PC-3 (cell line): ENCODE results near the gene TBC1D12. TPM values are rescaled to one million over a fixed set of nuclear protein-coding genes. Genes with fewer than 3 reads are reported as not detected.

ENCODE experiments used
- ATAC-seq: fragments of 200-7000 bp; cut with Tn5 transposase; 2 replicates; pipeline ENCODE4 v1.9.1; 2020; ENCODE audit warnings: mild to moderate bottlenecking, moderate library complexity
- BruUV-seq: library from RNA; stranded (reverse); fragments of 400-500 nt; replicated peaks from 2 replicates; lab custom pipeline; 2021; lab: Mats Ljungman, UMichigan
- CTCF ChIA-PET: fragments of 300-600 bp; sonication (Branson Sonifier 250); formaldehyde crosslinking; loops from one replicate; lab custom pipeline; 2022; ENCODE audit warnings: antibody characterized with exemption; lab: Charles Lee
- POLR2A ChIA-PET: fragments of 300-600 bp; sonication (Branson Sonifier 250); formaldehyde crosslinking; loops from one replicate; lab custom pipeline; 2022; ENCODE audit warnings: antibody characterized with exemption; ENCODE audit not compliant: unreplicated experiment; lab: Charles Lee
- DNase-seq: peaks from one replicate; pipeline ENCODE4 v3.0.0-alpha.2; 2015
- H2AFZ ChIP-seq: fragments of 300-600 bp; sonication (generic); 2 replicates; pipeline ENCODE4 v1.6.0; 2016; ENCODE audit warnings: antibody characterized with exemption, low read length
- H3F3A ChIP-seq: fragments of 300-600 bp; sonication (generic); one replicate; pipeline ENCODE4 v1.6.0; 2017; ENCODE audit warnings: antibody characterized with exemption, low read length, control low read depth, mild to moderate bottlenecking; ENCODE audit not compliant: unreplicated experiment
- H3K27ac ChIP-seq: fragments of 300-600 bp; sonication (generic); 2 replicates; pipeline ENCODE4 v1.5.1; 2016; ENCODE audit warnings: mild to moderate bottlenecking, low read length
- H3K27me3 ChIP-seq: fragments of 300-600 bp; sonication (generic); 2 replicates; pipeline ENCODE4 v1.6.1; 2016; ENCODE audit warnings: low read length, mixed read lengths
- H3K36me3 ChIP-seq: fragments of 300-600 bp; sonication (generic); 2 replicates; pipeline ENCODE4 v1.6.1; 2016; ENCODE audit warnings: low read depth, mixed run types, low read length, mixed read lengths
- H3K4me1 ChIP-seq: fragments of 300-600 bp; sonication (generic); 2 replicates; pipeline ENCODE4 v1.5.1; 2016; ENCODE audit warnings: low read length; ENCODE audit not compliant: insufficient read depth
- H3K4me2 ChIP-seq: fragments of 300-600 bp; sonication (generic); 2 replicates; pipeline ENCODE4 v1.6.0; 2016; ENCODE audit warnings: low read length
- H3K4me3 ChIP-seq: fragments of 300-600 bp; sonication (generic); 2 replicates; pipeline ENCODE4 v1.5.1; 2016; ENCODE audit warnings: mild to moderate bottlenecking, low read length, mixed read lengths
- H3K79me2 ChIP-seq: fragments of 300-600 bp; sonication (generic); 2 replicates; pipeline ENCODE4 v1.6.1; 2017; ENCODE audit warnings: low read length, mixed read lengths
- H3K9ac ChIP-seq: fragments of 300-600 bp; sonication (generic); 2 replicates; pipeline ENCODE4 v1.6.0; 2016; ENCODE audit warnings: mild to moderate bottlenecking, low read length
- H3K9me2 ChIP-seq: fragments of 300-600 bp; sonication (generic); replicated peaks from 2 replicates; pipeline ENCODE4 v1.6.1; 2016; ENCODE audit warnings: mixed run types, low read length, mixed read lengths
- H3K9me3 ChIP-seq: fragments of 300-600 bp; sonication (generic); 2 replicates; pipeline ENCODE4 v1.6.1; 2016; ENCODE audit warnings: low read length, mixed read lengths
- H4K20me1 ChIP-seq: fragments of 300-600 bp; sonication (generic); 2 replicates; pipeline ENCODE4 v1.6.1; 2016; ENCODE audit warnings: low read length, mixed read lengths
- CTCF ChIP-seq: fragments of 300-600 bp; sonication (generic); conservative IDR thresholded peaks from 2 replicates; pipeline ENCODE4 v1.5.1; 2017; ENCODE audit warnings: antibody characterized with exemption, low read depth, mild to moderate bottlenecking, low read length
- EZH2 ChIP-seq: fragments of 300-600 bp; sonication (generic); IDR thresholded peaks from one replicate; pipeline ENCODE4 v1.6.1; 2017; ENCODE audit warnings: antibody characterized with exemption, mild to moderate bottlenecking, low read length; ENCODE audit not compliant: unreplicated experiment
- EZH2phosphoT487 ChIP-seq: fragments of 300-600 bp; sonication (generic); IDR thresholded peaks from 2 replicates; pipeline ENCODE4 v1.6.1; 2018; ENCODE audit warnings: mild to moderate bottlenecking, antibody characterized with exemption, low read length, borderline replicate concordance
- intact Hi-C: fragments of 100-400 bp; cut with micrococcal nuclease; formaldehyde crosslinking; loops from 2 replicates; pipeline ENCODE4 v1.9.0; 2023
- total RNA-seq: library from RNA; depleted of rRNA; stranded (reverse); fragments of >200 nt; gene quantifications from 2 replicates; pipeline ENCODE4 v1.2.3, GENCODE V29; 2014

Gene TBC1D12
- total RNA-seq, 1 experiment from 2014 or later: 4.5 TPM

DNA sequence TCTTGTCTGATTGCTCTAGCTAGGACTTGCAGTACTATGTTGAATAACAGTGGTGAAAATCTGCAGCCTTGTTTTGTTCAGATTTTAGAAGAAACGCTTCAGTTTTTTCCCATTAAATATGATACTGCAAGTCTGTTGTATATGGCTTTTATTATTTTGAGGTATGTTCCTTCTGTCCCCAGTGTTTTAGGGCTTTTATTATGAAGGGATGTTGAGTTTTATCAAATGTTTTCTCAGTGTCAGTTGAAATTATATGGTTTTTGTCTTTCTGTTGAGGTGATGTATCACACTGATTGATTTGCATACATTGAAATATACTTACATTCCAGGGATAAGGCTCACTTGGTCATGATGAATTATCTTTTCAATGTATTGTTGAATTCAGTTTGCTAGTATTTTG, 82.8 kb downstream of the TBC1D12 start:
- no peak overlapping the region for H3K9ac ChIP-seq
- no peaks in the 10 kb centered on the region for H4K20me1 ChIP-seq
- BruUV-seq: no TSS peak
- 0 out of 2 replicates have a peak, but pooled peaks cover 4% of the 10 kb centered on the region for H3K9me3 ChIP-seq
- ATAC-seq (no peak), DNase-seq (no peak)
- no peak overlapping the region for H3K27ac ChIP-seq
- intact Hi-C loops: no loop called here
- peaks cover 5% of the 10 kb centered on the region; the same call in 1 of the 2 replicates for H3K36me3 ChIP-seq
- ChIA-PET CTCF (no interaction called here), POLR2A (no interaction called here)
- H2AFZ ChIP-seq: no peak overlapping the region
- H3K79me2 ChIP-seq: no peaks in the 10 kb centered on the region
- no peaks in the 10 kb centered on the region for H3K27me3 ChIP-seq
- TF ChIP-seq EZH2: no peak
- TF ChIP-seq CTCF: no peak
- H3K4me2 ChIP-seq: no peak overlapping the region
- H3K4me3 ChIP-seq: no peak overlapping the region
- H3K4me1 ChIP-seq: no peaks in the 10 kb centered on the region
- no peaks in the 10 kb centered on the region for H3F3A ChIP-seq
- no peaks in the 10 kb centered on the region for H3K9me2 ChIP-seq

GRCh38 chr10:94487575-94487974, 85.2 kb downstream of the TBC1D12 start:
- no peak overlapping the region for H3K4me2 ChIP-seq
- no TSS peak for BruUV-seq
- POLR2A ChIA-PET: no interaction called here
- H3K4me1 ChIP-seq: no peaks in the 10 kb centered on the region
- CTCF ChIA-PET: no interaction called here
- H4K20me1 ChIP-seq: no peaks in the 10 kb centered on the region
- H3K4me3 ChIP-seq: no peak overlapping the region
- H3F3A ChIP-seq: no peaks in the 10 kb centered on the region
- no peak overlapping the region for H2AFZ ChIP-seq
- intact Hi-C loops: no loop called here
- no peaks in the 10 kb centered on the region for H3K9me2 ChIP-seq
- no peak for TF ChIP-seq EZH2
- no peak for TF ChIP-seq EZH2phosphoT487
- no peak for TF ChIP-seq CTCF
- DNase-seq (no peak), ATAC-seq (no peak)
- H3K27ac ChIP-seq: no peak overlapping the region
- no peaks in the 10 kb centered on the region for H3K79me2 ChIP-seq
- H3K36me3 ChIP-seq: peaks cover 5% of the 10 kb centered on the region; the same call in 1 of the 2 replicates
- no peak overlapping the region for H3K9ac ChIP-seq
- H3K27me3 ChIP-seq: no peaks in the 10 kb centered on the region
- 0 out of 2 replicates have a peak, but pooled peaks cover 4% of the 10 kb centered on the region for H3K9me3 ChIP-seq

- ATAC-seq (no peak), DNase-seq (no peak)
- Histone ChIP-seq H3K27ac (no peak overlapping the region), H3K9ac (no peak overlapping the region), H3K4me2 (no peak overlapping the region), H4K20me1 (no peaks in the 10 kb centered on the region), H3K36me3 (no peaks in the 10 kb centered on the region), H3F3A (no peaks in the 10 kb centered on the region), H2AFZ (no peak overlapping the region), H3K4me1 (no peaks in the 10 kb centered on the region), H3K79me2 (no peaks in the 10 kb centered on the region), H3K9me3 (no peaks in the 10 kb centered on the region), H3K27me3 (no peaks in the 10 kb centered on the region), H3K4me3 (no peak overlapping the region), H3K9me2 (no peaks in the 10 kb centered on the region)
- intact Hi-C loops: no loop called here
- POLR2A ChIA-PET: no interaction called here
- TF ChIP-seq EZH2: no peak
- TF ChIP-seq EZH2phosphoT487: no peak
- TF ChIP-seq CTCF: no peak
- CTCF ChIA-PET: no interaction called here
- no TSS peak for BruUV-seq
Observed at GRCh38 chr10:94489107-94489506, 86.8 kb downstream of the TBC1D12 start.
